Posterior vena cava (tissue), 2 donors: Measurements from ENCODE around the gene SAMD4B. TPM values are rescaled to one million over a fixed set of nuclear protein-coding genes. Genes with fewer than 3 reads are reported as not detected.
"Not testable (repeated sequence)": the region's sequence is repeated elsewhere in the genome, so short reads cannot be mapped to it uniquely, and the experiment has no call there.

Experiments
- DNase-seq: peaks from one replicate; pipeline ENCODE4 v3.0.0-alpha.2; 2020; ENCODE audit warnings: low spot score
- intact Hi-C, 2 donors: fragments of 100-400 bp; cut with DNase I; formaldehyde crosslinking; loops; one replicate each; pipeline versions ENCODE4 v1.14.1 to v1.14.2; 2022 to 2023
- total RNA-seq, 2 donors: library from RNA; stranded (reverse); fragmentation: NEBNext Ultra II Directional; extraction: Animal tissue kit (Norgen Biotek cat#: 25700); gene quantifications; one replicate each; pipeline ENCODE4 v1.2.1, GENCODE V29; 2021
- donor health status: DM: yes; HTN: yes; CAD: no.
- donor health status: DM: yes; HTN: yes; CAD: no.

Gene SAMD4B
- total RNA-seq, 2 donors from 2014 or later = 74.5 to 119 TPM

- DNase-seq, intact Hi-C loops: not testable (repeated sequence)
Observed at GRCh38 chr19:39309305-39309670, 32.9 kb upstream of the SAMD4B start.

DNA sequence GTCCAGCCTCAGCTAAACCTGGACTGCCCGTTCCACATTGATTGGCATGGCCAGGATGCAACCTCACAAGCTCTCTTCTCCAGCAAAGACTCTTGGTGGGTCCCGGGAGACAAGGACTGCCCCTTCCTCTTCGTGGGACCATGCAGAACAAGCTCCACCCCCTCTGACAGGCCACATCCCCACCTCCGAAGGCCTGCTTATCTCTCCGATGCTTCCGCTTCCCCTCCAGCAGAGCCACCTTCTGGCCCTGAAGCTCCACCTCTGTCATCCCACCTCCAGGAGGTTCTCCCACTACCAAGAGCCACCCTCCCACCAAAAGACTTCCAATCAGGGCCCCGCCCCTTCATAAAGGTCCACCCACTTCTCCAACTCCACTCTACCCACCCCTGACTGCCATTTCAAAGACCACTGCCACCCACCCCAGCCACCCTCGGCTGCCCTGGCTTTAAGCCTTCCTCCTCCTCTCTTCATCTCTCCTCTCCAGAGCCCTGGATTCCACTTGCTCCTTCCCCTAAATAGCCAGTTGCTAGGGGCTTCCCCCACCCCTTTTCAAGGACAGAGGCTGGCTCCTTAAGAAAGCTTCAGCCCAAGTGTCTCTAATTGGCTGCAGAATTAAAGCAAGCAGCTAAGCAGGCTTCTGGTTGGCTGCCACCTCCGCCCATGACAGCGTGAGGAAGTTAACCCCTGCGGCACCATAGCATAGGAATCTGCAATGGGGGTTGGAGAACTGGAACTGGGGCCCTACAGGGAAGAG is 31.5 kb upstream of the SAMD4B start:
- intact Hi-C loops = no loop called here
- DNase-seq = peak; percentile 31

DNA sequence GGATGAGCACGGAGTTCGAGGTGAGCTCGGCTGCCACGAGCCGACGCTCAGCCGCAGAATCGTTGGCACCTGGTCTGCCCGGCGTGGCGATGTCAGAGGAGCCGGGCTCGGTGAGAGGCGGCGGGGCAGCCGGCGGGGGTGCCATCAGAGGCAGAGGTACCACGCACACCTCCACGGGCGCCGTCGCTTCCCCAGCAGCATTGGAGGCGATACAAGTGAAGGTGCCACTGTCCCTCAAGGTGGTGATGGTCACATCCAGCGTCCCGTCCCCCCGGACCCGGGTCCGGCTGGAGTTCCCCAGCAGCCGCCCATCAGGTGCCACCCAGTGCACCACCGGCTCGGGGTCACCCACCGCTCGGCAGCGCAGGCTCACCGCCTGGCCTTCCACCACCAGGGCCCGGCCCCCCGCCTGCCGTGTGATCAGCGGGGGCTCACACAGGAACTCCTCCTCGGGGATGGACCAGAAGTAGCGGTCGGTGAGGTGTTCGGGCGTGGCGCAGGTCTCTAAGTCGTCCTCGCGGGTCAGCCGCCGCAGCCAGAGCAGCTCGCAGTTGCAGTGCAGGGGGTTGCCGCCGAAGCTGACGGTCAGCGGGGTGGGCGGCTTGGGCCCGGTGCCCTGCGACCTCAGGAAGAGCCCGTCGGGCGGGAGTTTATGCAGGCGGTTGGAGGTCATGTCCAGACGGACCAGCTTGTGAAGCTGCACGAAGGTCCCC is 28.0 kb upstream of the SAMD4B start:
- no peak for DNase-seq
- intact Hi-C loops = no loop called here

- no peak for DNase-seq
- intact Hi-C loops = no loop called here
Observed at GRCh38 chr19:39315933-39316332, 26.3 kb upstream of the SAMD4B start.

GRCh38 chr19:39316627-39317321 is 25.4 kb upstream of the SAMD4B start:
- intact Hi-C loops = no loop called here
- DNase-seq = no peak

GRCh38 chr19:39317476-39317875 is 24.7 kb upstream of the SAMD4B start:
- no peak for DNase-seq
- intact Hi-C loops = no loop called here

- no peak for DNase-seq
- intact Hi-C loops = no loop called here
Observed at GRCh38 chr19:39318071-39318470, 24.1 kb upstream of the SAMD4B start.

DNA sequence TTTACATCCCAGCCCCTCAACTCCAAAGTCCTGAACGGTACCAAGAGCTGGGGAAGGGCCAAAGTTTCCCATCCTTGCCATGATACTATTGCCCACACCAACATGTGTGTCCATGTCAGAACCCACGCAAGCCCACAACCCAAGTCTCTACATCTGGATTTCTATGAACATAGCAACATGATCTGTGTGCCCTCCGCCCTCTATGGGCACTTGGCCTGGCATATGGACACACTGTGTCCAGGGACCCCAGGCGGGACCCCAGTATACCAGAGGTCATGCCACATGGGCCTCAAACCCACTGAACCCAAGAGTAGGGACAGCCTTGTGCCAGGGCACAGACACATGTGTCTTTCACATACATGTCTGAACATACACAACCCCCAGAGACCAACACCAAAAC is 23.5 kb upstream of the SAMD4B start:
- intact Hi-C loops = no loop called here
- DNase-seq = no peak

DNA sequence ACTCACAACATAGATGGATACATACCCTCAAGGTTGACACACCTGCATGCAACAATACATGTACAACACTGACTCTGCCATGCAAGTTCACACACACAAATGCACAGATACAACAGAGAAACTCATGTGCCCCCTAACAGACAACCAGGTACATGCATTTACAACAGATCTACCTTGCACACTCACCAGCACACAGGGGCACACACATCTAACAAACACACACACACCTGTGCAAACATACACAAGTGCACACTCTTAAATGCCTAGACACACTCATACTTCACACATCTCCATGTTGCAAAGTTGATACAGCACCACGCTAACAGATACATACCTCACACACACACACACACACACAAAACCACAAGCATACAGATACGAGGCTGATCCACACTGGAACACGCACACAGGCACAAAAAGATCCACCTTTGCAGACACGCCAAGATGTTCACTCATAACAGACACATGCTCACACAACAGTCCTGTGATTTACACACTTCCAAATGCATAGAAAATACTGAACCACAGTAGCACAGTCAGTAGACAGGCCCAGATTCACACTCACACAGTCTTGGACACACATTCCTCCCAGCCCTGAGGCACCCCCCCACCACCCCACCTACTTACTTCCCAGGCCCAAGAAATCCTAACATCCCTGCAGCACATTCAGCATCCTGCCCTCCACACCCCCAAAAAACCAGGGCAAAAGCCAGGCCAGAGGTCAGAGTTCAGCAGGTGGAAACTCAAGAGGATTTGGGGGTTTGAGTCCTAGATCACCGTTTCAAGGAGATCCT is 22.9 kb upstream of the SAMD4B start:
- intact Hi-C loops = no loop called here
- no peak for DNase-seq

DNA sequence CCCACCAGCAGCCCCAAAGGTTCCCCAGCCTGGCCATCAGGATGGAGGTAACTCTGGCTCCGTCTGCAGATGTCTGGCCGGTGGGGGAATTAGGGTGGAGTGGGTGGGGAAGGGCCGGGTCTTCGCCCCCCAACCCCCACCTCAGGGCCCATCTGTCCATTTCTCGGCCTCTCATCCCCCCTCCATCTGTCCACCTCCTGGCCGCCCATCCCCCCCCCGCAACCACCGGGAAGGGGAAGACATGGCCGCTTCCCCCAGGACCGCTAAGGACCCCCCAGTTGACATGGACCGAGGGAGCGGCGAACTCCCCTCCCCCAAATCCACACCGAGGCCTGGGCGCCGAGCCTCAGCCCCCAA is 22.4 kb upstream of the SAMD4B start:
- DNase-seq = no peak
- intact Hi-C loops = loop anchor here in 1 of 2 donors (10.0 kb wide), 1 partner anchor 345 kb away; the partner anchor contains the start of gene FBXO17

- intact Hi-C loops = loop anchor here in 1 of 2 donors (10.0 kb wide), 1 partner anchor 346 kb away; the partner anchor contains the start of gene FBXO17
- no peak for DNase-seq
Observed at GRCh38 chr19:39321117-39321831, 20.9 kb upstream of the SAMD4B start.

DNA sequence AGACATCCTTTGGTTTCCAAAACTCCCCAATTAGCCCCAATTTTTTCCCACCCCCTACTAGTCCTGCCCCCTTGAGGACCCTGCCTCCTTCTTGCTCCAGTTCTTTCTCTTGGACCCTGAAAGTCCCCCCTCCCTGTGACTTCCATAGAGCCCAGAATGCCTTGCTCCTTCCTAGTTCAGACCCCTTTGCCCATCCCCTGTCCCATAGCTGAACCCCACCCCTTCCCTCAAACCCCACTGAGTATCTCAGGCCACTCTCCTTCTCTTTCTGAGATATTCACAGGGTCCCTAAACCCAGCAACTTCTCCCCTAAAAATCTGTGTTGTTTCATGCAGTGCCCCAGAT is 20.4 kb upstream of the SAMD4B start:
- intact Hi-C loops = loop anchor here in 1 of 2 donors (10.0 kb wide), 1 partner anchor 347 kb away; the partner anchor contains the start of gene FBXO17
- no peak for DNase-seq

DNA sequence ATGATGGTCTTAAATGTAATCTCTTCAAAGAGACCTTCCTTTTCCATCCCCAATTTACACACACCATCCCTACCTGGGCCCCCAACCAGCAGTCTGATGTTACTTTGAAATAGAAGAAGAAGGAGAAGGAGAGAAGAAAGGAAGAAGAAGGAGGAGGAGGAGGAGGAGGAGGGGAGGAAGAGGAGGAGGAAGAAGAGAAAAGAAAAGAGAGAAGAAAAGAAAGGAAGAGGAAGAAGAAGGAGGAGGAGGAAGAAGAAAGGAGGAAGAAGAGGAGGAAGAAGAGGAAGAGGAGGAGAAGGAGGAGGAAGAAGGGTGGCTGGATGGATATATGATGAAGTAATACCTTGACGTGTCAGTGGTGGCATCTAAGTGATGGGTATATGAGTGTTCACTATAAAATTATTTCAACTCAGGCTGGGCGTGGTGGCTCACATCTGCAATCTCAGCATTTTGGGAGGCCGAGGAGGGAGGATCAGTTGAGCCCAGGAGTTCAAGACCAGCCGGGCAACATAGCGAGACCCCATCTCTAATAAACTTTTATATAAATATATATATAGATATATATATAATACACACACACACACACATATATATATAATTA is 17.9 kb upstream of the SAMD4B start:
- intact Hi-C loops = loop anchor here in 1 of 2 donors (10.0 kb wide), 1 partner anchor 350 kb away; the partner anchor contains the start of gene FBXO17
- DNase-seq = no peak

GRCh38 chr19:39325778-39326665 is 16.2 kb upstream of the SAMD4B start:
- no peak for DNase-seq
- intact Hi-C loops = loop anchor here (5.0 to 10.0 kb wide), 2 partner anchors 204 to 351 kb away; partner anchors contain the start of gene FBXO17 (in 1 of the 2)

GRCh38 chr19:39327363-39328045 is 14.7 kb upstream of the SAMD4B start:
- DNase-seq = no peak
- intact Hi-C loops = loop anchor here (5.0 to 10.0 kb wide), 2 partner anchors 205 to 353 kb away; partner anchors contain the start of gene FBXO17 (in 1 of the 2)

DNA sequence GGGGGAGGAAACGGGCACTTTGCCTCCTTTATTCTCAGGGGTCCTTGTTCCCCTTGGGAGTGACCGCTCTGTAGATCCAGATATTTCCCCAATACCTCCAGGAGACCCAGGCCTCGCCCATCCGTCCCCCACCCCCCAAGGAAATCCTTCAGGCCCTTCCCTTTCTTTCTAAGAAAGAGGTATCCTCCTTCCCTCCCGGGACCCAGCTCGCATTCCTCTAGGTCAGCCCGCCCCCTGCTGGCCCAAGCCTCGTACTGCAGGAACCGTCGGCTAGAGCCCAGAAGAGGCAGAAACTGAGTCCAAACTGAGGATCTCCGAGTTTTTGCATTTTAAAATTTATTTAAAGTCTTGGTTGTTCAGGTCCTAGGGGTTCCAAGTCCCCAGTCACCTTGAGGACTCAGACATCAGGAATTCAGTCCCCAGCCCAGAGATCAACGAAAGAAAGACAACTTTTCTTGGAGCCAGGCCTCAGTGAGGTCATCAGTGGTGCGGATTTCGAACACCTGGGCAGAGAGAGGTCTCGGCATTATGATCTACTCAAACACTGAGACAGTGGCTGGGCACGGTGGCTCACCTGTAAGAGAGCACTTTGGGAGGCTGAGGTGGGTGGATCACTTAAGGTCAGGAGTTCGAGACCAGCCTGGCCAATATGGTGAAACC is 14.0 kb upstream of the SAMD4B start:
- intact Hi-C loops = loop anchor here (5.0 to 10.0 kb wide), 2 partner anchors 206 to 353 kb away; partner anchors contain the start of gene FBXO17 (in 1 of the 2)

More for the DNA sequence above, 14.0 kb upstream of the SAMD4B start:
- peak; percentile 96 for DNase-seq
